A549 (cell line): ENCODE data around the gene COX19. TPM values are rescaled to one million over a fixed set of nuclear protein-coding genes. Genes with fewer than 3 reads are reported as not detected.

ENCODE experiments used
- ATAC-seq, 2 experiments: fragments of 200-7000 bp in 1 of 2; fragments of >200 bp in 1 of 2; cut with Nextera tagmentation in 1 of 2; cut with Tn5 transposase in 1 of 2; 3 replicates each; pipeline versions ENCODE4 v1.8.0 to v1.9.1; 2018 to 2020; ENCODE audit warnings: mild to moderate bottlenecking in 1 of 2, moderate library complexity in 1 of 2
- CTCF ChIA-PET: fragments of 300-600 bp; sonication (Branson Sonifier 250); formaldehyde crosslinking; extraction: SDS; loops from one replicate; lab custom pipeline; 2021; ENCODE audit warnings: antibody characterized with exemption, inconsistent platforms; lab: Yijun Ruan, JAX
- POLR2A ChIA-PET: fragments of 350-600 bp; formaldehyde crosslinking; extraction: SDS; loops from one replicate; lab custom pipeline; 2021; ENCODE audit warnings: antibody characterized with exemption, inconsistent platforms; lab: Yijun Ruan, JAX
- DNase-seq, 2 experiments: peaks; one replicate each; pipeline versions ENCODE4 v3.0.0 to v3.0.0-alpha.2; 2011 to 2016; ENCODE audit warnings: low read depth in 1 of 2, low spot score in 1 of 2
- FAIRE-seq: peaks from 2 replicates; lab custom pipeline; 2011; peaks lifted over from hg19 to GRCh38; lab: Jason Lieb, UNC
- H3K27ac ChIP-seq, 2 experiments: fragments of >200 bp; sonication (Bioruptor Twin); formaldehyde crosslinking; 3 replicates each; pipeline ENCODE4 v1.5.1; 2016 to 2017
- H3K4me1 ChIP-seq: fragments of >200 bp; sonication (Bioruptor Twin); formaldehyde crosslinking; 3 replicates; pipeline ENCODE4 v1.6.1; 2016
- H3K4me2 ChIP-seq: fragments of >200 bp; sonication (Bioruptor Twin); formaldehyde crosslinking; 3 replicates; pipeline ENCODE4 v1.6.1; 2016
- H3K4me3 ChIP-seq: fragments of >200 bp; sonication (Bioruptor Twin); formaldehyde crosslinking; 3 replicates; pipeline ENCODE4 v1.5.1; 2016
- H3K9me3 ChIP-seq: fragments of >200 bp; sonication (Bioruptor Twin); formaldehyde crosslinking; 3 replicates; pipeline ENCODE4 v1.6.1; 2016
- BCL3 ChIP-seq: fragments of >200 bp; sonication (Bioruptor Twin); formaldehyde crosslinking; IDR thresholded peaks from 3 replicates; pipeline ENCODE4 v1.6.1; 2016
- BHLHE40 ChIP-seq: IDR thresholded peaks from 2 replicates; pipeline ENCODE4 v1.6.1; 2012; ENCODE audit warnings: low read depth, low read length, inconsistent platforms
- CHD2 ChIP-seq: fragments of 150-350 bp; IDR thresholded peaks from 2 replicates; pipeline ENCODE4 v1.6.1; 2014; ENCODE audit warnings: low read length; ENCODE audit not compliant: partially characterized antibody
- CHD4 ChIP-seq: fragments of 200-600 bp; sonication (generic); IDR thresholded peaks from 2 replicates; pipeline ENCODE4 v1.6.1; 2016; ENCODE audit warnings: antibody characterized with exemption, mild to moderate bottlenecking, borderline replicate concordance
- EP300 ChIP-seq, 2 experiments: fragments of >200 bp; sonication (Bioruptor Twin); formaldehyde crosslinking; IDR thresholded peaks; 2 replicates in 1 of 2; 3 replicates in 1 of 2; pipeline ENCODE4 v1.6.1; 2016 to 2017
- FOSB ChIP-seq: fragments of 250-450 bp; sonication (Bioruptor Pico); IDR thresholded peaks from 2 replicates; pipeline ENCODE4 v1.5.0; 2020; ENCODE audit warnings: mild to moderate bottlenecking, moderate library complexity
- FOSL2 ChIP-seq, 2 experiments: fragments of 450-650 bp in 1 of 2; fragments of >200 bp in 1 of 2; sonication (Bioruptor Twin) in 1 of 2; formaldehyde crosslinking; IDR thresholded peaks; 2 replicates each; pipeline versions ENCODE4 v1.5.0 to v1.6.1; 2016 to 2020; ENCODE audit warnings: mild to moderate bottlenecking in 1 of 2, moderate library complexity in 1 of 2
- FOXS1 ChIP-seq: fragments of 250-450 bp; sonication (Bioruptor Pico); IDR thresholded peaks from 2 replicates; pipeline ENCODE4 v1.5.0; 2020; ENCODE audit warnings: mild to moderate bottlenecking, moderate library complexity
- HES2 ChIP-seq: fragments of >200 bp; sonication (Bioruptor Twin); formaldehyde crosslinking; IDR thresholded peaks from 2 replicates; pipeline ENCODE4 v1.6.1; 2016
- HOXA7 ChIP-seq: fragments of 250-450 bp; sonication (Bioruptor Pico); IDR thresholded peaks from 2 replicates; pipeline ENCODE4 v1.5.0; 2020; ENCODE audit warnings: mild to moderate bottlenecking, moderate library complexity
- JUN ChIP-seq, 2 experiments: fragments of >200 bp; sonication (Bioruptor Twin); formaldehyde crosslinking; IDR thresholded peaks; 2 replicates in 1 of 2; 3 replicates in 1 of 2; pipeline ENCODE4 v1.6.1; 2016 to 2017
- KDM5A ChIP-seq: fragments of 200-600 bp; sonication (generic); IDR thresholded peaks from 2 replicates; pipeline ENCODE4 v1.6.1; 2016; ENCODE audit warnings: antibody characterized with exemption, mild to moderate bottlenecking
- MAX ChIP-seq: IDR thresholded peaks from 2 replicates; pipeline ENCODE4 v1.6.1; 2012
- MAZ ChIP-seq: fragments of 150-350 bp; IDR thresholded peaks from 2 replicates; pipeline ENCODE4 v1.6.1; 2014; ENCODE audit warnings: antibody characterized with exemption, low read depth, low read length, borderline replicate concordance
- MYC ChIP-seq: IDR thresholded peaks from 2 replicates; pipeline ENCODE4 v1.6.1; 2012; ENCODE audit warnings: mild to moderate bottlenecking, inconsistent platforms, low read length, improper control_type of control experiment, borderline replicate concordance
- NFE2L2 ChIP-seq: fragments of 150-350 bp; conservative IDR thresholded peaks from 2 replicates; pipeline ENCODE4 v1.6.1; 2014; ENCODE audit warnings: low read length
- RARB ChIP-seq: fragments of 250-450 bp; sonication (Bioruptor Pico); IDR thresholded peaks from 2 replicates; pipeline ENCODE4 v1.8.0; 2021; ENCODE audit warnings: mild to moderate bottlenecking, moderate library complexity
- TFCP2L1 ChIP-seq: fragments of 250-450 bp; sonication (Bioruptor Pico); IDR thresholded peaks from 2 replicates; pipeline ENCODE4 v1.5.0; 2021; ENCODE audit warnings: mild to moderate bottlenecking
- ZC3H11A ChIP-seq: fragments of 450-650 bp; IDR thresholded peaks from 2 replicates; pipeline ENCODE4 v1.6.1; 2014; ENCODE audit warnings: antibody characterized with exemption, mild to moderate bottlenecking
- ZSCAN20 ChIP-seq: fragments of 250-450 bp; sonication (Bioruptor Pico); IDR thresholded peaks from 2 replicates; pipeline ENCODE4 v1.8.0; 2022; ENCODE audit warnings: mild to moderate bottlenecking, moderate library complexity
- WGBS: methylation state at CpG from one replicate; pipeline ENCODE4 v1.1.6; 2017; ENCODE audit errors: missing lambda C conversion rate; 5-methylcytosine and 5-hydroxymethylcytosine counted together
- polyA plus RNA-seq, 4 experiments: library from polyadenylated mRNA; depleted of rRNA in 3 of 4; stranded (reverse); fragments of >200 nt; fragmentation: RNase III in 1 of 4; extraction: RNeasy Plus Mini Kit Qiagen cat#74134 plus additional on column Dnase treatment in 1 of 4; gene quantifications; 2 replicates in 3 of 4; 3 replicates in 1 of 4; pipeline ENCODE4 v1.2.3, GENCODE V29; 2011 to 2017

The COX19 gene
- polyA plus RNA-seq, 2 of the 4 experiments (the other 2 are of a cell fraction), result 6.2 to 7.6 TPM

- 87% methylated on average over 16 of the region's 16 CpGs for WGBS
- FAIRE-seq, result no peak
These were observed 3.8 kb upstream of the COX19 start for GRCh38 chr7:979151-979550.

GRCh38 chr7:978416-979091, 3.2 kb upstream of the COX19 start:
- DNase-seq (no peak), ATAC-seq (no peak), FAIRE-seq (no peak)
- H3K9me3 ChIP-seq, result no peaks in the 10 kb centered on the region
- 91% methylated on average over 22 of the region's 24 CpGs for WGBS
- no peak for TF ChIP-seq MAX
- no peak for TF ChIP-seq HOXA7 (CRISPR knock-in tag)
- no peak for TF ChIP-seq TFCP2L1 (CRISPR knock-in tag)
- no peak for TF ChIP-seq CHD2
- no peak for TF ChIP-seq CHD4
- no peak for TF ChIP-seq EP300 (IDR thresholded peaks at IDR 0.05)
- TF ChIP-seq KDM5A, result no peak
- no peak for TF ChIP-seq ZC3H11A
- ChIA-PET POLR2A (no interaction called here), CTCF (interaction anchor here (0.8 to 8.7 kb wide), 5 partner anchors 11 to 197 kb away, joined by 3 to 108 read pairs (median 17); no protein-coding TSS in a partner anchor)
- H3K4me1 ChIP-seq, result peaks cover 19% of the 10 kb centered on the region
- no peak overlapping the region for H3K4me2 ChIP-seq
- H3K4me3 ChIP-seq, result no peak overlapping the region
- no peak overlapping the region; a peak in 1 of 6 replicates for H3K27ac ChIP-seq

More at GRCh38 chr7:979151-979550, 3.8 kb upstream of the COX19 start:
- Histone ChIP-seq H3K4me1 (peaks cover 13% of the 10 kb centered on the region), H3K4me3 (no peak overlapping the region)
- no peak for DNase-seq
- no peak for ATAC-seq
- CTCF ChIA-PET, result interaction anchor here (2.1 to 8.7 kb wide), 4 partner anchors 15 to 197 kb away, joined by 10 to 108 read pairs (median 21); no protein-coding TSS in a partner anchor
- TF ChIP-seq ZSCAN20 (CRISPR knock-in tag) (no peak), MAZ (no peak)
- TF ChIP-seq, all 56 proteins: peak for 0
- Histone ChIP-seq H3K9me3 (no peaks in the 10 kb centered on the region), H3K27ac (no peak overlapping the region), H3K4me2 (no peak overlapping the region)
- POLR2A ChIA-PET, result no interaction called here

- no peak overlapping the region for H3K4me3 ChIP-seq
- ChIA-PET POLR2A (no interaction called here), CTCF (interaction anchor here (0.8 to 8.7 kb wide), 6 partner anchors 9 to 198 kb away, joined by 3 to 108 read pairs (median 14); no protein-coding TSS in a partner anchor)
- peaks cover 24% of the 10 kb centered on the region for H3K4me1 ChIP-seq
- DNase-seq, result no peak
- peak overlapping the region; percentile 52 for H3K4me2 ChIP-seq
- FAIRE-seq, result no peak
- WGBS, result 66% methylated on average over 7 of the region's 7 CpGs
- peak overlapping the region in 1 of 2 experiments; percentile 79; a peak in 3 of 6 replicates for H3K27ac ChIP-seq
- H3K9me3 ChIP-seq, result no peaks in the 10 kb centered on the region
- no peak for ATAC-seq
- TF ChIP-seq FOSL2 (IDR thresholded peaks at IDR 0.05), result no peak
- TF ChIP-seq FOSL2 (CRISPR knock-in tag; IDR thresholded peaks at IDR 0.05), result no peak
- TF ChIP-seq HOXA7 (CRISPR knock-in tag), result no peak
- TF ChIP-seq EP300 (IDR thresholded peaks at IDR 0.05), result no peak
- TF ChIP-seq MYC, result no peak
- TF ChIP-seq ZSCAN20 (CRISPR knock-in tag), result no peak
- no peak for TF ChIP-seq JUN (IDR thresholded peaks at IDR 0.05)
- TF ChIP-seq BCL3, result no peak
- TF ChIP-seq FOSB (CRISPR knock-in tag), result no peak
- no peak for TF ChIP-seq BHLHE40
- TF ChIP-seq RARB, result no peak
- no peak for TF ChIP-seq HES2
- no peak for TF ChIP-seq NFE2L2
- TF ChIP-seq FOXS1 (CRISPR knock-in tag), result no peak
These were observed 2.6 kb upstream of the COX19 start for GRCh38 chr7:978049-978346.
